Bronchial epithelial cell (primary cell): Measurements from ENCODE around the gene BLMH. TPM values are rescaled to one million over a fixed set of nuclear protein-coding genes. Genes with fewer than 3 reads are reported as not detected.

Source experiments
- DNase-seq: peaks from one replicate; pipeline ENCODE4 v3.0.0-alpha.2; 2010; ENCODE audit warnings: low read depth
- FAIRE-seq: peaks from 2 replicates; lab custom pipeline; 2011; peaks lifted over from hg19 to GRCh38; lab: Jason Lieb, UNC
- H3K27me3 ChIP-seq: 2 replicates; pipeline ENCODE4 v1.5.1; 2011; ENCODE audit warnings: low read length; ENCODE audit not compliant: control insufficient read depth, insufficient read depth
- H3K36me3 ChIP-seq: 2 replicates; pipeline ENCODE4 v1.5.1; 2011; ENCODE audit warnings: low read length; ENCODE audit not compliant: control insufficient read depth, insufficient read depth
- H3K4me3 ChIP-seq: 2 replicates; pipeline ENCODE4 v1.5.1; 2011; ENCODE audit warnings: mild to moderate bottlenecking, low read depth, low read length, control low read depth
- total RNA-seq: library from RNA; depleted of rRNA; stranded (reverse); fragments of >200 nt; gene quantifications from 2 replicates; pipeline ENCODE4 v1.2.1, GENCODE V29; 2014
- TF ChIP-seq, protein P1 (sequence below): IDR thresholded peaks from 2 replicates; pipeline ENCODE4 v1.5.1; 2011; ENCODE audit warnings: mild to moderate bottlenecking, moderate library complexity, low read length, control low read depth, inconsistent platforms; ENCODE audit not compliant: insufficient read depth, severe bottlenecking

BLMH gene
- total RNA-seq, 1 donor from 2014 or later, result 19.0 TPM

DNA sequence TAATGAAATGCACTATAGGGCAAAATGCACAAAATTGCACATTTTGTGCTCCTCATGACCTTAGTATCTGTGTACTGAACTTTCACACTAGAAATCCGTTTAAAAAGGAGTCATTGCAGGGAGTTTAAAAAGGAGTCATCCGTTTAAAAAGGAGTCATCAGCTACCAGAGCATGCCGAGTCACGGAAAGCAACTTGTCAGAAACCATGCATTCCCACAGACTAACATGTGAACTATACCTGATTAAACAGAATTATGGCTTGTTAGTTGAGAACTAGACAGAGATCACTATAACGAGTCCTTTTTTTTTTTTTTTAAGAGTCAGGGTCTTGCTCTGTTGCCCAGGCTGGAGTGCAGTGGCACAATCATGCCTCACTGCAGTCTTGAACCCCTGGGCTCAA lies 92.1 kb downstream of the BLMH start:
- Histone ChIP-seq H3K4me3 (no peak overlapping the region), H3K27me3 (no peaks in the 10 kb centered on the region), H3K36me3 (no peaks in the 10 kb centered on the region)
- TF ChIP-seq, protein P1, sequence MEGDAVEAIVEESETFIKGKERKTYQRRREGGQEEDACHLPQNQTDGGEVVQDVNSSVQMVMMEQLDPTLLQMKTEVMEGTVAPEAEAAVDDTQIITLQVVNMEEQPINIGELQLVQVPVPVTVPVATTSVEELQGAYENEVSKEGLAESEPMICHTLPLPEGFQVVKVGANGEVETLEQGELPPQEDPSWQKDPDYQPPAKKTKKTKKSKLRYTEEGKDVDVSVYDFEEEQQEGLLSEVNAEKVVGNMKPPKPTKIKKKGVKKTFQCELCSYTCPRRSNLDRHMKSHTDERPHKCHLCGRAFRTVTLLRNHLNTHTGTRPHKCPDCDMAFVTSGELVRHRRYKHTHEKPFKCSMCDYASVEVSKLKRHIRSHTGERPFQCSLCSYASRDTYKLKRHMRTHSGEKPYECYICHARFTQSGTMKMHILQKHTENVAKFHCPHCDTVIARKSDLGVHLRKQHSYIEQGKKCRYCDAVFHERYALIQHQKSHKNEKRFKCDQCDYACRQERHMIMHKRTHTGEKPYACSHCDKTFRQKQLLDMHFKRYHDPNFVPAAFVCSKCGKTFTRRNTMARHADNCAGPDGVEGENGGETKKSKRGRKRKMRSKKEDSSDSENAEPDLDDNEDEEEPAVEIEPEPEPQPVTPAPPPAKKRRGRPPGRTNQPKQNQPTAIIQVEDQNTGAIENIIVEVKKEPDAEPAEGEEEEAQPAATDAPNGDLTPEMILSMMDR, result no peak
- DNase-seq, result no peak
- FAIRE-seq, result no peak

Other genes starting within 250 kb of the BLMH start
- 8.7 and 10.1 TPM in 2 replicates for gene NSRP1, start 175.1 kb downstream of the BLMH start, total RNA-seq
- 0.13 TPM in 1 of 2 replicates, not detected in the other for gene SLC6A4, start 56.2 kb downstream of the BLMH start, total RNA-seq
- not detected in 2 replicates for gene TMIGD1, start 42.1 kb upstream of the BLMH start, total RNA-seq
- 164 and 284 TPM in 2 replicates for gene CPD, start 87.0 kb upstream of the BLMH start, total RNA-seq
- 18.3 and 38.7 TPM in 2 replicates for gene GOSR1, start 185.5 kb upstream of the BLMH start, total RNA-seq